ENCODE results near the gene ETFRF1. TPM values are rescaled to one million over a fixed set of nuclear protein-coding genes. Genes with fewer than 3 reads are reported as not detected.

The ETFRF1 gene
- total and polyA plus RNA-seq, 2 of the 8 experiments (the other 6 are each of a cell fraction or from before 2014, with no cell fraction given) = 4.3 to 7.7 TPM

GRCh38 chr12:25251769-25252168 is 56.7 kb downstream of the ETFRF1 start:
- Histone ChIP-seq H2BK120ac (replicated peaks; ENCODE audit: low read depth, low read length) (no peak overlapping the region), H3K23me2 (ENCODE audit: low read depth, low read length) (peaks cover 5% of the 10 kb centered on the region; the same call in 1 of the 2 replicates), H4K5ac (ENCODE audit: insufficient read length, low read depth, low read length) (no peak overlapping the region), H3K9ac (replicated peaks in 1 of 4; ENCODE audit: extremely low read depth in 1 of 4, low read depth in 3 of 4, low read length in 3 of 4) (peak overlapping the region in 2 of 4 experiments; percentile 66 to 72; a peak in 3 of 7 replicates), H3K14ac (ENCODE audit: insufficient read length) (no peak overlapping the region), H3K4ac (replicated peaks; ENCODE audit: insufficient read length, low read depth, low read length) (no peak overlapping the region), H2BK12ac (ENCODE audit: low read depth, low read length) (no peak overlapping the region), H2AK5ac (ENCODE audit: low read depth, low read length) (no peak overlapping the region), H3K27ac (ENCODE audit: low read depth, low read length) (no peak overlapping the region), H2BK15ac (ENCODE audit: low read length) (no peak overlapping the region), H3K18ac (ENCODE audit: extremely low read depth, low read length) (no peak overlapping the region), H3K4me2 (ENCODE audit: insufficient read depth in 1 of 2, low read depth in 2 of 2, low read length in 2 of 2) (peak overlapping the region; percentile 76 to 80), H3K4me3 (ENCODE audit: extremely low read depth in 1 of 4, insufficient read depth in 2 of 4, low read depth in 3 of 4, low read length in 4 of 4) (peak overlapping the region; percentile 72 to 91 (median 75)), H3K79me1 (ENCODE audit: low read depth, low read length) (no peaks in the 10 kb centered on the region; the same call in 1 of the 2 replicates), H4K8ac (ENCODE audit: extremely low read depth, insufficient read depth, low read length) (no peak overlapping the region), H3K23ac (ENCODE audit: insufficient read length) (no peak overlapping the region), H2BK20ac (ENCODE audit: low read length) (no peak overlapping the region), H3K27me3 (replicated peaks in 1 of 4; ENCODE audit: control insufficient read depth in 3 of 4, extremely low read depth in 1 of 4, insufficient read depth in 3 of 4, low read length in 3 of 4) (no peaks in the 10 kb centered on the region), H3K4me1 (replicated peaks in 1 of 4; ENCODE audit: control insufficient read depth in 3 of 4, insufficient read depth in 4 of 4, low read length in 3 of 4) (peaks cover 3 to 7% (median 5%) of the 10 kb centered on the region in 4 experiments; a peak in 4 of 7 replicates), H4K20me1 (replicated peaks in 1 of 2; ENCODE audit: control insufficient read depth in 1 of 2, insufficient read depth in 2 of 2, low read length in 2 of 2) (peaks cover 5 to 6% of the 10 kb centered on the region in 2 experiments), H3K79me2 (ENCODE audit: control insufficient read depth in 1 of 2, insufficient read depth in 2 of 2, low read length in 2 of 2) (peaks cover 7 to 34% of the 10 kb centered on the region in 2 experiments), H3K56ac (replicated peaks; ENCODE audit: insufficient read length, low read depth, low read length) (no peak overlapping the region), H4K91ac (replicated peaks; ENCODE audit: insufficient read length, low read length) (no peak overlapping the region), H2BK5ac (ENCODE audit: low read depth, low read length) (no peak overlapping the region), H2AFZ (ENCODE audit: low read length) (no peak overlapping the region), H3K9me3 (ENCODE audit: insufficient read depth in 2 of 2, low read depth in 1 of 2, low read length in 1 of 2) (no peaks in the 10 kb centered on the region), H3K36me3 (ENCODE audit: control insufficient read depth in 2 of 4, insufficient read depth in 4 of 4, low read length in 3 of 4) (peaks cover 0 to 3% (median 0%) of the 10 kb centered on the region in 4 experiments; a peak in 1 of 8 replicates)
- CTCF ChIA-PET (ENCODE audit: partially characterized antibody) = no interaction called here
- TF ChIP-seq ATF3 (IDR thresholded peaks at IDR 0.05; ENCODE audit: insufficient read depth, low read depth, low read length) (no peak), POLR2AphosphoS5 (IDR thresholded peaks at IDR 0.05; ENCODE audit: low read depth, low read length) (0 out of 2 replicates have a peak, but pooled peaks have one; percentile 3)
- 52% methylated on average over 6 of the region's 6 CpGs; no CpG with 5 or more reads in 1 of the 2 experiments for WGBS, 2 experiments (ENCODE audit: extremely low coverage in 1 of 2, insufficient coverage in 1 of 2, insufficient read length in 1 of 2, insufficient replicate concordance in 2 of 2, low coverage in 1 of 2, low lambda C conversion rate in 2 of 2, missing lambda C conversion rate in 1 of 2)
- DNase-seq (ENCODE audit: low read depth in 1 of 2, low spot score in 2 of 2) (no peak), FAIRE-seq (no peak)
- POLR2A ChIA-PET (ENCODE audit: partially characterized antibody) = interaction anchor here (1.0 to 1.8 kb wide), 3 partner anchors 10 to 56 kb away, joined by 3 to 12 read pairs (median 8); partner anchors contain the start of genes DNAI7 and ETFRF1

Data from H1 (cell line).